SU-DHL-6 (cell line): ENCODE data around the gene SOAT2.

ENCODE experiments used
- H2AFZ ChIP-seq: fragments of 200-600 bp; sonication (generic); 2 replicates; pipeline ENCODE4 v1.6.1; 2014; ENCODE audit warnings: low read depth, mild to moderate bottlenecking, moderate library complexity, mixed read lengths, antibody characterized with exemption, low read length; ENCODE audit not compliant: severe bottlenecking
- H3F3A ChIP-seq: fragments of 200-600 bp; shearing (Covaris generic); 2 replicates; pipeline ENCODE4 v1.6.0; 2016; ENCODE audit warnings: antibody characterized with exemption, mild to moderate bottlenecking; ENCODE audit not compliant: insufficient read depth
- H3K27ac ChIP-seq: fragments of 200-600 bp; sonication (generic); 2 replicates; pipeline ENCODE4 v1.5.1; 2016; ENCODE audit warnings: low read depth, mild to moderate bottlenecking, low read length, moderate library complexity, mixed read lengths
- H3K27me3 ChIP-seq: fragments of 200-600 bp; sonication (generic), shearing (Covaris generic); 2 replicates; pipeline ENCODE4 v1.6.0; 2014; ENCODE audit warnings: mild to moderate bottlenecking, low read length
- H3K36me3 ChIP-seq: fragments of 200-600 bp; sonication (generic); 2 replicates; pipeline ENCODE4 v1.6.1; 2014; ENCODE audit warnings: mild to moderate bottlenecking, low read length, mixed read lengths
- H3K4me2 ChIP-seq: fragments of 300-600, 200-600 bp; shearing (Covaris generic), sonication (generic); 2 replicates; pipeline ENCODE4 v1.6.0; 2014; ENCODE audit warnings: low read length, low read depth, mild to moderate bottlenecking; ENCODE audit not compliant: poor library complexity, severe bottlenecking
- H3K4me3 ChIP-seq: fragments of 200-600 bp; sonication (generic); 2 replicates; pipeline ENCODE4 v1.5.1; 2014; ENCODE audit warnings: antibody characterized with exemption, low read length, mild to moderate bottlenecking, mixed read lengths; ENCODE audit not compliant: insufficient read depth, poor library complexity, severe bottlenecking
- H3K79me2 ChIP-seq: fragments of 200-600 bp; sonication (generic); 2 replicates; pipeline ENCODE4 v1.6.1; 2014; ENCODE audit warnings: mild to moderate bottlenecking, low read length, moderate library complexity; ENCODE audit not compliant: insufficient read depth
- H3K9ac ChIP-seq: fragments of 200-600 bp; sonication (generic); 2 replicates; pipeline ENCODE4 v1.7.0; 2014; ENCODE audit warnings: mild to moderate bottlenecking, low read length
- H3K9me2 ChIP-seq: fragments of 200-600 bp; sonication (generic); replicated peaks from 2 replicates; pipeline ENCODE4 v1.6.1; 2014; ENCODE audit warnings: low read length; ENCODE audit not compliant: insufficient read depth
- H3K9me3 ChIP-seq: fragments of 200-600 bp; sonication (generic); 2 replicates; pipeline ENCODE4 v1.6.1; 2014; ENCODE audit warnings: low read length, mixed read lengths; ENCODE audit not compliant: insufficient read depth
- H4K20me1 ChIP-seq: fragments of 200-600 bp; sonication (generic); 2 replicates; pipeline ENCODE4 v1.6.1; 2014; ENCODE audit warnings: low read depth, mild to moderate bottlenecking, antibody characterized with exemption, low read length, moderate library complexity, mixed read lengths
- EZH2phosphoT487 ChIP-seq: fragments of 200-600 bp; sonication (generic), shearing (Covaris generic); conservative IDR thresholded peaks from 2 replicates; pipeline ENCODE4 v1.6.1; 2018; ENCODE audit warnings: mild to moderate bottlenecking, antibody characterized with exemption, low read length, moderate library complexity, mixed read lengths
- TF ChIP-seq, protein P1 (sequence below): fragments of 200-600 bp; sonication (generic); IDR thresholded peaks from one replicate; pipeline ENCODE4 v1.5.1; 2017; ENCODE audit warnings: antibody characterized with exemption, mild to moderate bottlenecking, low read length, moderate library complexity; ENCODE audit not compliant: insufficient read depth, poor library complexity, severe bottlenecking

Gene SOAT2

GRCh38 chr12:53100466-53101151 lies 2.7 kb upstream of the SOAT2 start:
- H4K20me1 ChIP-seq = no peaks in the 10 kb centered on the region
- peaks cover 22% of the 10 kb centered on the region for H3F3A ChIP-seq
- no peaks in the 10 kb centered on the region for H3K36me3 ChIP-seq
- no peak overlapping the region for H3K4me2 ChIP-seq
- H3K9ac ChIP-seq = no peak overlapping the region
- no peak overlapping the region for H3K27ac ChIP-seq
- no peak overlapping the region for H3K4me3 ChIP-seq
- no peaks in the 10 kb centered on the region for H3K9me3 ChIP-seq
- H3K9me2 ChIP-seq = no peaks in the 10 kb centered on the region
- H3K27me3 ChIP-seq = no peaks in the 10 kb centered on the region
- H3K79me2 ChIP-seq = no peaks in the 10 kb centered on the region
- no peak overlapping the region for H2AFZ ChIP-seq
- TF ChIP-seq EZH2phosphoT487 = no peak
- TF ChIP-seq, protein P1, sequence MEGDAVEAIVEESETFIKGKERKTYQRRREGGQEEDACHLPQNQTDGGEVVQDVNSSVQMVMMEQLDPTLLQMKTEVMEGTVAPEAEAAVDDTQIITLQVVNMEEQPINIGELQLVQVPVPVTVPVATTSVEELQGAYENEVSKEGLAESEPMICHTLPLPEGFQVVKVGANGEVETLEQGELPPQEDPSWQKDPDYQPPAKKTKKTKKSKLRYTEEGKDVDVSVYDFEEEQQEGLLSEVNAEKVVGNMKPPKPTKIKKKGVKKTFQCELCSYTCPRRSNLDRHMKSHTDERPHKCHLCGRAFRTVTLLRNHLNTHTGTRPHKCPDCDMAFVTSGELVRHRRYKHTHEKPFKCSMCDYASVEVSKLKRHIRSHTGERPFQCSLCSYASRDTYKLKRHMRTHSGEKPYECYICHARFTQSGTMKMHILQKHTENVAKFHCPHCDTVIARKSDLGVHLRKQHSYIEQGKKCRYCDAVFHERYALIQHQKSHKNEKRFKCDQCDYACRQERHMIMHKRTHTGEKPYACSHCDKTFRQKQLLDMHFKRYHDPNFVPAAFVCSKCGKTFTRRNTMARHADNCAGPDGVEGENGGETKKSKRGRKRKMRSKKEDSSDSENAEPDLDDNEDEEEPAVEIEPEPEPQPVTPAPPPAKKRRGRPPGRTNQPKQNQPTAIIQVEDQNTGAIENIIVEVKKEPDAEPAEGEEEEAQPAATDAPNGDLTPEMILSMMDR = no peak

DNA sequence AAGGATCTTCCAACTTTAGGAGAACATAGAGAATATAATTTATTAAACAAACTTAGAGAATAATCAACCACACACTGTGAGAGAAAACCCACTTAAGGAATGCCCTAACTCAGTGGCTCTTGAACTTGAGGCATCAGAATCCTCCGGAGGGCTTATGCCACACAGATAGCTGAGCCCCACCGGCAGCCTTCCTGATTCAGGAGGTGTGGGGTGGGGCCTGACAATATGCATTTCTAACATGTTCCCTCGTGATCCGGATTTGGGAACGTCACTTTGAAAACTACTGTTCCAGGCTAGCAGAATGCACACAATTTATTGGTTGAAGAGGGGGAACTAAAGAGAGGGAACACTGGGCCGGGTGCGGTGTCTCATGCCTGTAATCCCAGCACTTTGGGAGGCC lies 2.0 kb upstream of the SOAT2 start:
- TF ChIP-seq, protein P1 = no peak
- TF ChIP-seq EZH2phosphoT487 = no peak
- no peaks in the 10 kb centered on the region for H3K36me3 ChIP-seq
- no peak overlapping the region for H3K4me3 ChIP-seq

GRCh38 chr12:53101931-53102781 lies 1.1 kb upstream of the SOAT2 start:
- H4K20me1 ChIP-seq = no peaks in the 10 kb centered on the region
- peak overlapping the region; percentile 50 for H3K9ac ChIP-seq
- TF ChIP-seq, protein P1 = no peak
- TF ChIP-seq EZH2phosphoT487 = no peak
- peaks cover 22% of the 10 kb centered on the region for H3F3A ChIP-seq
- H2AFZ ChIP-seq = peak overlapping the region; percentile 29
- H3K4me3 ChIP-seq = no peak overlapping the region
- H3K9me2 ChIP-seq = no peaks in the 10 kb centered on the region
- peak overlapping the region; percentile 87 for H3K27ac ChIP-seq
- no peaks in the 10 kb centered on the region for H3K36me3 ChIP-seq
- H3K4me2 ChIP-seq = peak overlapping the region; percentile 49
- H3K79me2 ChIP-seq = no peaks in the 10 kb centered on the region
- no peaks in the 10 kb centered on the region for H3K27me3 ChIP-seq
- no peaks in the 10 kb centered on the region for H3K9me3 ChIP-seq

More for the DNA sequence above, 2.0 kb upstream of the SOAT2 start:
- Histone ChIP-seq H3F3A (peaks cover 22% of the 10 kb centered on the region), H4K20me1 (no peaks in the 10 kb centered on the region), H3K27ac (0 out of 2 replicates have a peak overlapping the region, but pooled peaks have one; percentile 1), H3K79me2 (no peaks in the 10 kb centered on the region), H2AFZ (no peak overlapping the region), H3K9me2 (no peaks in the 10 kb centered on the region), H3K9ac (no peak overlapping the region), H3K4me2 (no peak overlapping the region), H3K27me3 (no peaks in the 10 kb centered on the region), H3K9me3 (no peaks in the 10 kb centered on the region)
